Breast epithelium (tissue), 4 donors: ENCODE results near the gene ARSK. TPM values are rescaled to one million over a fixed set of nuclear protein-coding genes. Genes with fewer than 3 reads are reported as not detected.

Source experiments
- DNase-seq, 2 donors: peaks; one replicate each; pipeline ENCODE4 v3.0.0-alpha.2; 2019; ENCODE audit warnings: low spot score in 2 of 2
- H3K27ac ChIP-seq, 2 donors: fragments of 200-600 bp; sonication (generic) in 1 of 2; one replicate each; pipeline ENCODE4 v1.5.1; 2016 to 2019; ENCODE audit warnings: mild to moderate bottlenecking in 1 of 2
- H3K27me3 ChIP-seq, 2 donors: fragments of 200-600 bp; sonication (generic) in 1 of 2; one replicate each; pipeline versions ENCODE4 v1.5.1 to v1.6.0; 2017 to 2019; ENCODE audit warnings: control low read depth in 1 of 2, mild to moderate bottlenecking in 1 of 2
- H3K36me3 ChIP-seq: fragments of 200-600 bp; one replicate; pipeline ENCODE4 v1.5.1; 2019
- H3K4me1 ChIP-seq, 2 donors: fragments of 200-600 bp; sonication (generic); one replicate each; pipeline ENCODE4 v1.5.1; 2016 to 2019; ENCODE audit warnings: control low read depth in 1 of 2
- H3K4me3 ChIP-seq, 3 donors: fragments of 200-600 bp; sonication (generic); 1 replicate in 2 of 3; 2 replicates in 1 of 3; pipeline ENCODE4 v1.5.1; 2016 to 2019; ENCODE audit warnings: mild to moderate bottlenecking in 3 of 3, moderate library complexity in 2 of 3
- H3K9me3 ChIP-seq, 2 donors: fragments of 200-600 bp; sonication (generic) in 1 of 2; one replicate each; pipeline ENCODE4 v1.5.1; 2016 to 2019; ENCODE audit warnings: control low read depth in 1 of 2
- POLR2A ChIP-seq: fragments of 450-650 bp; IDR thresholded peaks from one replicate; pipeline ENCODE4 v1.6.1; 2016; ENCODE audit warnings: antibody characterized with exemption, mild to moderate bottlenecking, moderate library complexity
- POLR2AphosphoS5 ChIP-seq, 3 donors: sonication (generic); formaldehyde crosslinking; IDR thresholded peaks; one replicate each; pipeline ENCODE4 v1.6.1; 2017; ENCODE audit warnings: antibody characterized with exemption in 3 of 3
- intact Hi-C: fragments of 100-400 bp; cut with DNase I; formaldehyde crosslinking; loops from one replicate; pipeline ENCODE4 v1.15.1; 2023; ENCODE audit warnings: low total_unique reads
- total RNA-seq, 3 donors: library from RNA; depleted of rRNA; stranded (reverse); fragments of >200 nt; gene quantifications; one replicate each; pipeline ENCODE4 v1.1.0, GENCODE V29; 2016
- TF ChIP-seq, protein P1 (sequence below), 3 donors: fragments of 450-650 bp; IDR thresholded peaks; one replicate each; pipeline ENCODE4 v1.5.1; 2016 to 2017; ENCODE audit warnings: antibody characterized with exemption in 3 of 3, mild to moderate bottlenecking in 3 of 3, moderate library complexity in 3 of 3

Gene ARSK
- total RNA-seq, 3 donors from 2014 or later, result 9.5 to 11.4 (median 10.1) TPM

DNA sequence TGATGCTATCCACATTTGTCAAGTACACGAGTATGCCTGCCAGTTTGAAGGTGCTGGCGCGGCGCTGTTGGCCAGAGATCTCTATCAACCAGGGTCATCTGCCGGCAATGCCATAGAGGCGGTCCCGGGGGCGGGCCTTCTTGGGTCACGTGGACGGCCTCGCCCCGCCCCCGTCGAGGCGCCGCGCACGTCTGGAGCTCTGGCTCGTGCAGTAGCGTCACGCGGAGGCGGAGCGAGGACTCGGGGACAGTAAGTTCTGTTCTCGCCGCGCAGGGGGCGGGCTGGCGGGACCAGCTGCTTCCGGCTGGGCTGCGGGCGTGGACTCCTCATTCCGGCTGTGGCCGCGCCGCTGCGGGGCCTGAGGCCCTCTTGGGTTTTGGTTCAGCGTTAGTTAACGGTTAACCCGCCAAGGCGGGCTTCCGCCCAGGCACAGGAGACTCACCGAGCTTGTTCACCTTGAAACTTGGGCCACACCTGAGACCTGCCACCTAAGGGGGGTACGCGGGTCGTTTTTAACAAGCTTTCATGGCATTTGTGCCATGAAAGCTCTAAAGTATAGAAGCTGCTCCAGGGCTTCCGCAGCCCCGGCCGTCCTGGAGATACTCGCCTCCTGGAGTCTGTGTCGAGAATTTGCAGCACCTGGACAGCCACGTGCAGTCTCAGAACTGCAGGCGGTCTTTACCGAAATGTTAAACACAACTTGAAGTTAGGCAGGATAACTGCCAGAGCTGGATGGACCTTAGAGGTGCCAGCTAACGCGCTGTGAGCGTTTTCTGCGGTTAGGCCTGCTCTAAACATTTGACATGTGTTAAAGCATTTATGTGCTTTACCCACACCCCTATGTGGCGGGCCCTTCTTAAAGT lies 91.9 kb downstream of the ARSK start, which contains the start of gene RFESD:
Gene RFESD, plus strand, starts transcription at position 209 of the 863 bp plus-strand sequence. CDS start 5,495 bp downstream, outside the sequence.
- peak within 1 kb of the TSS; percentile 44 to 70 (median 65) for H3K4me3 ChIP-seq
- intact Hi-C loops, result no loop called here
- TF ChIP-seq, protein P1, sequence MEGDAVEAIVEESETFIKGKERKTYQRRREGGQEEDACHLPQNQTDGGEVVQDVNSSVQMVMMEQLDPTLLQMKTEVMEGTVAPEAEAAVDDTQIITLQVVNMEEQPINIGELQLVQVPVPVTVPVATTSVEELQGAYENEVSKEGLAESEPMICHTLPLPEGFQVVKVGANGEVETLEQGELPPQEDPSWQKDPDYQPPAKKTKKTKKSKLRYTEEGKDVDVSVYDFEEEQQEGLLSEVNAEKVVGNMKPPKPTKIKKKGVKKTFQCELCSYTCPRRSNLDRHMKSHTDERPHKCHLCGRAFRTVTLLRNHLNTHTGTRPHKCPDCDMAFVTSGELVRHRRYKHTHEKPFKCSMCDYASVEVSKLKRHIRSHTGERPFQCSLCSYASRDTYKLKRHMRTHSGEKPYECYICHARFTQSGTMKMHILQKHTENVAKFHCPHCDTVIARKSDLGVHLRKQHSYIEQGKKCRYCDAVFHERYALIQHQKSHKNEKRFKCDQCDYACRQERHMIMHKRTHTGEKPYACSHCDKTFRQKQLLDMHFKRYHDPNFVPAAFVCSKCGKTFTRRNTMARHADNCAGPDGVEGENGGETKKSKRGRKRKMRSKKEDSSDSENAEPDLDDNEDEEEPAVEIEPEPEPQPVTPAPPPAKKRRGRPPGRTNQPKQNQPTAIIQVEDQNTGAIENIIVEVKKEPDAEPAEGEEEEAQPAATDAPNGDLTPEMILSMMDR (IDR thresholded peaks at IDR 0.05), result peak; percentile 28 to 45 (median 32)
- TF ChIP-seq POLR2A, result peak; percentile 92
- peak; percentile 87 to 95 (median 93) for TF ChIP-seq POLR2AphosphoS5 (IDR thresholded peaks at IDR 0.05)
- H3K4me1 ChIP-seq, result no peaks in the 10 kb centered on the region
- H3K27me3 ChIP-seq, result no peaks in the 10 kb centered on the region
- peak within 1 kb of the TSS; percentile 91 to 94 for H3K27ac ChIP-seq
- no peaks in the 10 kb centered on the region for H3K36me3 ChIP-seq
- H3K9me3 ChIP-seq, result no peaks in the 10 kb centered on the region
- DNase-seq, result peak; percentile 97

DNA sequence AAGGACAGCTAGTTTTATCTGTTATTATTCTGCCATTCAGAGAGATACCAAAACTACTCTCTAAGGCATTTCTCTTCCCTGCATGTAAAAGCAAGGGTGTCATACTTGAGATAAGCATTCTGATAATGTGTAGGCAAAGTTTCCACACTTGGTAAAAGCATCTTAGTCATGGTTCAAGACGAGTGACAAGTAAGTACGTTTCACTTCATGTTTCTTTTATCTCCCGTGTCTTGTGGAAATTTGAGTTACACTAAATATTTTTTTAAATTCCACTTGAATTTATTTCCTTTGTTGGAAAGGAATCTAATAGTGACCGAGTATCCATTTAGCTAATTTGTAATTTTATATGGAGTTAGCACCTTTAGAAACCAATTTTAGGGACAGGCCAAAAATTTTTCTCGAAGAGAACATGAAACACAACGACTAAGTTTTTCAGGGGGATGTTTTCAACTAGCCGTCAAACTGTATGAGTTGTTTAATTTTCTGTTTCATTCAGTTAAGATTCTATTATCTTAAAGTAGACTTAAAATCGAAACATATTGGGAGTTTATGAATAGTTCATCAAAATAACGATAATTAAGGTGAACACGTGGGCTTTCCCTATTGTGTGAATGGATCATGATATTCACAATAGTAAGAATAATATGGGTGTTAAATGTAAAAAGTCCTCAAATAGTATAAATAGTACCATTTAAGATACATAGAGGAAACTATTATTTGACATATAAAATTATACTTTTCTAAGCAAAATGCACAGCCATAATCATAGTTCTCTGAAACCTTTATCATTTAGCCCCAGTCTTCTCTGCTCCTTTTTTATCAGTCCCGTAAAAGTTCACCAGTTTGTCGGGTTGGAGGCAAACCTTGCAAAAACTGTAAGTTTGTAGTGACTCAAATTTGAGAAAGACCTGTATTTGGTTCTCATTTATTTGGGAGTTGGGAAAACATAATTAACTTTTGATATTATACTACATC lies 93.3 kb downstream of the ARSK start:
- Histone ChIP-seq H3K9me3 (no peaks in the 10 kb centered on the region), H3K27ac (peak overlapping the region in 1 of 2 donors; percentile 94), H3K36me3 (no peaks in the 10 kb centered on the region), H3K27me3 (no peaks in the 10 kb centered on the region), H3K4me1 (no peaks in the 10 kb centered on the region), H3K4me3 (no peak overlapping the region)
- no peak for TF ChIP-seq POLR2AphosphoS5 (IDR thresholded peaks at IDR 0.05)
- TF ChIP-seq, protein P1 (IDR thresholded peaks at IDR 0.05), result no peak
- intact Hi-C loops, result no loop called here
- no peak for DNase-seq

DNA sequence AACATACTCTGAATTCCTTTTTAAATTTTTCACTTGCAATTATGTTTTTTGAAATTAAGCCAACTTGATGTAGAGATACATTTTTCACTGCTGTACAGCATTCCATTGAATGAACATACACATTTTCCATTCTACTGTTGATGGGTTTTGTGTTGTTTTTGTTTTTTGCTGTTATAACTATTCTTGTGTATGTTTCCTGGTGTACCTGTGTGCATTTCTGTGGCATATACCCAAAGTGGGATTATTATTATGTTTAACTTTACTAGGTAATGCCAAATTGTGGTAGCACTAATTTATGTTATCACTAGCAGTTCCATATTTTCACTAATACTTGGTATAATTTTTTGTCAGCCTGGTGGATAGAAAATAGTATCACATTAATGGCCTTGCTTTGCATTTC lies 94.4 kb downstream of the ARSK start:
- DNase-seq, result no peak
- no peak overlapping the region for H3K27ac ChIP-seq
- TF ChIP-seq, protein P1 (IDR thresholded peaks at IDR 0.05), result no peak
- no peak for TF ChIP-seq POLR2AphosphoS5 (IDR thresholded peaks at IDR 0.05)
- TF ChIP-seq POLR2A, result no peak
- H3K27me3 ChIP-seq, result no peaks in the 10 kb centered on the region
- intact Hi-C loops, result no loop called here
- no peaks in the 10 kb centered on the region for H3K9me3 ChIP-seq
- H3K36me3 ChIP-seq, result no peaks in the 10 kb centered on the region
- no peak overlapping the region for H3K4me3 ChIP-seq
- H3K4me1 ChIP-seq, result no peaks in the 10 kb centered on the region

DNA sequence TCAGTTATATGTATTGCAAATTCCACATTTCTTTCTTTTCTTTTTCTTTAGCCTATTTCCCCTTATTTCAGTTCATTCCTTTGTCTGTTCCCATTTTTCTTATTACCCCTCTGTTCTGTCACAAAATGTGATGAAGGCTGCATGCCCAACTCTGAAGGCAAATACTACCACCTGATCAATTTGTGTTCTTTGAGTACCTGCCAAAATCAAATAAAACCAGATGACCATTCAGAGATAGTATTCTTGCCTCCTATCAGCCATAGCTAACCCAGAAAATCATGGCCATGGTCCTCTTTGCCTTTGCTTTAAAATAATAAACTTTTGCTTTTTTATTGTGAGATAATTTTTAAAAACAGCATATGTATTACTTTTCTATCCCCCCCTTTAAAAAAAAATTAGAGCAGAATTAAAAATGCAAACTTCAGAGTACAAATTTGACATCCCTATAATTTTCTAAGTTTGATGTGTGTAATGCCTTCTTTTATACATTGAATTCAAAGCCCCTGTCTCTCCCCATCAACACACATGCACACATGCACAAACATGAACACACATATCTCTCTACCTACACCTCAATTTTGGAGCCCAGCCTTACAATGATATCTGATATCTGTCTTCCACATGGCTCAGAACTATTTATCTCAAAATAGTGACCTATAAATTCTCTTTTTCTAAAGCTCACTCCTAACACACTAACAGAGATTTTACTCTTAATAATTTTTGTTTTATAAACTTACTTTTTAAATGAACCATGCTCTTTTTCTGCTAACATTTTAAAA lies 95.1 kb downstream of the ARSK start:
- no peaks in the 10 kb centered on the region for H3K27me3 ChIP-seq
- no peaks in the 10 kb centered on the region for H3K4me1 ChIP-seq
- no peaks in the 10 kb centered on the region for H3K9me3 ChIP-seq
- no peaks in the 10 kb centered on the region for H3K36me3 ChIP-seq
- TF ChIP-seq POLR2AphosphoS5 (IDR thresholded peaks at IDR 0.05) (no peak), POLR2A (no peak)
- TF ChIP-seq, protein P1 (IDR thresholded peaks at IDR 0.05), result no peak
- no peak for DNase-seq
- intact Hi-C loops, result no loop called here
- no peak overlapping the region for H3K27ac ChIP-seq
- H3K4me3 ChIP-seq, result no peak overlapping the region
